HG03520 (cell line): Measurements from ENCODE around the gene ACP6.
"Not testable (repeated sequence)": the region's sequence is repeated elsewhere in the genome, so short reads cannot be mapped to it uniquely, and the experiment has no call there.

Source experiments
- ATAC-seq: cut with Tn5 transposase; IDR thresholded peaks from one replicate; pipeline ENCODE4 v1.9.1; 2021; ENCODE audit warnings: mild to moderate bottlenecking, moderate library complexity; ENCODE audit not compliant: unreplicated experiment

The ACP6 gene

GRCh38 chr1:147624011-147624410 is 46.3 kb downstream of the ACP6 start:
- ATAC-seq: no peak

DNA sequence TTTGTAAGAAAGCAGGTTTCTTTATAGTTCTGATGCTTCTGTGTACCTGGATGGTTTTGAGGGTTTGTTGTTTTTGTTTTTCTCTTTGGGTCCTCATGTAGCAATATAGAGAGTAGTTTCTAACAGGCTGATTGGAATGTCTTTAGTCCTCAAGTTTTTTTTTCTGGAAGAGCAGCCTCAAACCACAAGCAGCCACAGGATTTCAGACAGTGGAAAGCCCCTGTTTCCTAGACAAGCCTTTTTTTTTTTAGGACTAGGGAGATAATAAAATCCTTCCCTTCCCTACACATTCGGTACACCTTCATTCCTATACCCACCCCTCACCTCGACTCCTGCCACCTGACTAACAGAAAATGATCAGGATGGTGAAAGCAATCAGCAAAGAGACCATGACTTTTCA is 47.6 kb downstream of the ACP6 start:
- ATAC-seq: no peak

- ATAC-seq: no peak
Observed at GRCh38 chr1:147620543-147620942, 49.8 kb downstream of the ACP6 start.

GRCh38 chr1:147619741-147620140 is 50.6 kb downstream of the ACP6 start:
- ATAC-seq: no peak

- ATAC-seq: no peak
Observed at GRCh38 chr1:147618771-147619170, 51.6 kb downstream of the ACP6 start.

DNA sequence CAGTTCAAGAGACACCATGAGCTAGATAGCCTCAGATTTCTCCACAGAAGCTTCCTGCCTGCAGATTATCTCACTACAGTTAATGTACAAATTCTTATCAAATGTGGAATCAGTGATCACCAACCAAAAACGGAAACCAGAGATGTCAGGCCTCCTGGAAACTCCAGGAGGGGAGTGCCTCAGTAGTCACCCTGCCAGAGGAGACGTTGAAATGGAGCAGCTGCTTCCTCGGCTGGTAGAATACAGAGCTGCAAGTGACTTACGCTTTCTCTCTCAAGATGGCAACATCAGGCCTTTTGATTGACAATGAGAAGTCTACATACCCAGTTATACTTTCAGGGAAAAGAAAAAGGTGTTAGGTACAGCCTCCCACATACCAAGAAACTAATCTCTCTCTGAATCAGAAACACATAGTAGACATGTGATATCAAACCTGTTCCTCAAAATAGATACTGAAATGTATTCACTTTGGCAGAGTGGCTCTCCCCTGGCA is 52.2 kb downstream of the ACP6 start:
- no peak for ATAC-seq

- not testable (repeated sequence) for ATAC-seq
Observed at GRCh38 chr1:147614966-147615365, 55.4 kb downstream of the ACP6 start.

DNA sequence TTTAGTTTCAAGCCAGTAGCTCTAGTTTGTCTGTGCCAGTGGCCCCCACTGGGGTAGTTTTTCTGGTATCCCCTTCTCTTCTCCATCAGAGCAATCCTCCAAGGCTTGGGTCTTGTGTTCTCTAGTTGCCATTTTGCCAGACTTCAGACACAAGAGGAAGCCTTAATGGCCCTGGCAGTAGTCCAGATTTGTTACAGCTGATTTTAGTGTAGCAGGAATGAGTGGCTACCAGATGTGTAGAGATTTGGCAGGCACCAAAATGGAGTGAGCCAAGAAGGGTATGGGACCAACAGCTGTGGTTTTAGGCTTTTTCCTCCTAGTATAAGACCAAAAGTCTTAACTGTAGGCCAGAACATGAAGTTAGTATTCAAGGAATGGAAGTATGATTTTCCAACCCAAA is 56.8 kb downstream of the ACP6 start:
- no peak for ATAC-seq

- ATAC-seq: no peak
Observed at GRCh38 chr1:147612366-147612765, 58.0 kb downstream of the ACP6 start.

DNA sequence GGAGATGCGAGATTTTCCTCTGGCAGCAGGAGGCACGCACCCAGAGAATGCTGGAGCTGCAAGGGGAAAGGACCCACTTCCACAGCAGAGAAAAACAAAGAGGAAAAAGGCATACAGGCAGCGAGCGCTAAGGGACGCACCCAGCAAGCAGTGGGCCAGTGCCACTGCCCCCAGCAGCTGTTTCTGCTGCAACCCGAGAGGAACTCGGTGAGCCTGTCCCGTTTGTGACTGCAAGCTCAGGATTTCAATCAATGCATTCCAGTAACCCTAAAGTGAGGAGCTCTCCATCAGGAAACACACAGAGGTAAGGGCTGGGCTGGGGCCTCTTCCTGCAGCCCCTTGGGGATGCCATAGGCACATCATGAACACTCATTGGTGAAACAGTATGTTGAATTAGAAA is 58.7 kb downstream of the ACP6 start:
- ATAC-seq: no peak

DNA sequence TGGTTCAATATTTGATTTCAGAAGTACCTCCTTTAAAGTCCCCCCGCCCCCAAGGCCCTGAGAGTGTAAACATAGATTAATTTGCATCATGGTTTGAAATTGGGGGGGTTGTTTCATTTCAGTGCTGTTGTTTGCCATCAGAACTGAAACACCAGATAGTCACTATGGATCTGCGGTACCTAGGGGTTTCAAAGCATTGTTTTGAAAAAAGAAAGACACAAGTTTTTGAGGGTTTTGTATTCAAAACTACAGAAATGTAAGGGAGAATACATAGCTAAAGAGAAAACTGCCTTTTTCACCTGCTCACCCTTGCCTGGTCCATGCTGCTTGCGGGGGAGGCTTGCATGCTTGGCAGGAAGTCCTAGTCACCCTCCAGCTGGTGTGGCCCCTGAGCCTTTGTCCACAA is 59.3 kb downstream of the ACP6 start:
- peak; percentile 73 for ATAC-seq

- ATAC-seq: no peak
Observed at GRCh38 chr1:147609358-147609757, 61.0 kb downstream of the ACP6 start.

- no peak for ATAC-seq
Observed at GRCh38 chr1:147608596-147608995, 61.7 kb downstream of the ACP6 start.

DNA sequence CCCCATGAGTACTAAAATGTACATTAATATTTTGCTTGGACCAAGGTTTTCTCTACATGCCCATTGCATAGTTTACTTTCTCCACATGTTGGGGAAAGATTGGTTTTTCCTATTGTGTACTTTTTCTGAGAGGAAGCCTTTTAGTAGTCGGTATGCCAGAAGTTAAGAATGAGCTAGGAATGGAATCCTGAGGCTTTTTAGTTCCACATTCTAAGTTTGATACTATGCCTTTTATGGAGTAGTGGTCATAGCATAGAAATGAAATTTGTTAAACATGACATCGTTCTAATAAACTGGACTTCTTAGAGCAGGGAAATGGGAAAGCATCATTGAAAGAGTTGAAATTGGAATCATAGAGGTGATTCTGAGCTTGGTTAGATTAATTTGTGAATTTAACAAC is 64.7 kb downstream of the ACP6 start:
- ATAC-seq: no peak

- no peak for ATAC-seq
Observed at GRCh38 chr1:147603986-147604385, 66.3 kb downstream of the ACP6 start.

DNA sequence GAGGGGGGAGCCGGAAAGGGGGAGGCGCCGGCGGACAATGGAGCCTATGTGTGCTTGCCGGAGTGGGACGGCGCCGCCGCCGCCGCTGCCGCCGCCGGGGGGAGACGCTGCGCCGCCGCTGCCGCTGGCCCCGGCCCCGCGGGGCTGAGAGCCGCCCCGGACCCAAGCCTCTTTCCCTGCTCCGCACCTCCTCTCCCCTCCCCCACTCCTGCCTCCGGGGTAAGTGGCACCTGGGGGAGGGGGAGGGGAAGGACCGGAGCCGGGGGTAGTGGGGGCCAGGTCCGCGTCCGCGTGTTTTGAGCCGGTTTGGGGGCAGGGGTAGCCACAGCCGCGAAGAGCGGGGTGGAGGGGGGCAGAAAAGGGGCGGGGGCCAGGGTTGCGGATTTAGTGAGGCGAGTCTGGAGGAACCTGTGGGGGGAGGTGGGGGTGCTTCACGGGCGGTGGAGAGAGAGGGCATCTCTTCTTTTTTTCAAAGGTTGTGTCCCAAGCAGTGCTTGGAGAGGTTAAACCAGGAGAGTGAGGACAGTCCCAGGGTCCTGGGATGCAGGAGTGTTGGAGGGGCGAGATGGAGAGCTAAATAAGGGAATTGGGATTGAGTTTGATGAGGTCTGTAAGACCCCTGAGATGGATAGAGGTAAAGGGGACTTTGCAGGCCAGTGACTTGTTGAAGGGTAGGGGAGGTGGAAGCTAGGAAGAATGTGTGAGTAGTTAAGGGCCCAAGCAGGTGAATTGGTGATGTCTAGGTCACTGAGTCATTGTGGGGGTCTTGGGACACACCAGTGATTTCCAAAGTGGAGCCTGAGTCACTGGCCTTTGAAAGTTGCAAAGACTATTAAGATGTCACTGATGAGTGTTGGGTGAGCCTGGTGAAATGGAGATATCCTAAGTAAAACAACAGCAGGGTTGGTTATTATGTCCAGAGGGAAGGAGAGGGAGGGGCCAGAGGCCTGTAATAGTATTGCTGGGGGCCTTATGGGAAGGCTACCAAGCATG is 69.9 kb downstream of the ACP6 start:
- ATAC-seq: no peak

- ATAC-seq: peak; percentile 73
Observed at GRCh38 chr1:147599362-147600118, 70.8 kb downstream of the ACP6 start.

DNA sequence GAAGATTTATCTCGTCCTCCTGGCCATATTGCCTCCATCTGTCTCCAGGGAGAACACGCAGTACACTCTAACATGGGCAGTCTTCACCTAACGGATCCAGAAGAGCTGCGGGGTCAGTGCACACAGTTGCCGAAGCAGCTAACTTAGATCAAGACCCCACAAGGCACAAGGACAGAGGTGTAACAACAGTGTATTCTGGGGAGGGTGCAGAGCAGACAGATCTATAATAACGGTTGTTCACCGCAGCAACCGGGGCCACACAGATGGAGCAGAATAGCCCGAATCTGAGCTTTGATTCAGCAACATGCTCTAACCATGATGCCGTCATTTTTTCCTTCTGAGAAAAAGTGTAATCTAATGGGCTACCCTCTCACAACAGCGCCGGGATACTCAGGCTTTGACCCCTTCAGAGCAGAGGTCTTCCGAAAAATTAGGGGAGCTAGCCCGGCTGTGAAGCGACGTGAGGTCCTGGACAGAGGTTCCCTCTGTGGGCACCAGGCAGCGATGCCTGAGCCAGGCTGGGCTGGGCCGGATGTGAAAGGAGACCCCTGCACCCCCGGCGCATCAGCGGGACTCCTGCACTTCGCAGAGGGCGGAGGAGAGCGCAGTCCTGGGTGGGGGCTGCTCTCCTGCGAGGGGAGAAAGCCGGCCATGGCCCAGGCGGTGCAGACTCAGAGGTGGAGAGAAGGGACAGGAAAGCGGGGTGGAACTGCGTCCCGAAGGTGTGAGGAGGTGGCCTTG is 71.5 kb downstream of the ACP6 start:
- no peak for ATAC-seq

DNA sequence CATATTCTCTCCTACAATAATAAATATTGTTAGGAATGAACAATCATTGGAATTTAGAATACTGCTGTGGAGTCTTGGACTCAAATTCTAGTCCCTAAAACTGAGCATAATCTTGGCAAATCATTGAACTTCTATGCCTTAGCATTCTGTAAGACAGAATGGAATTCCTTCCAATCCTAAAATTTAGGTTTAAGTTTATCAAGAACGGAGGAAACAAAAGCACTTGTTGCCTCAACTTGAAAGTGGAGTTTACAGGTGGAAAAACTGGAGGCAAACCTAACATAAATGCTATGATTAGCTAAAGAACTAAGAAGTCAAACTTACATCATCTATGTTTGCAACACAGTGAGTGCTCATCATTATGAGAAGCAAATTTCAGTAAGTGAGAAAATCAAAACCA is 73.3 kb downstream of the ACP6 start:
- no peak for ATAC-seq
